CD1c-positive myeloid dendritic cell (primary cell): ENCODE measurements around the gene STK11.

Experiments
- DNase-seq: peaks from one replicate; pipeline ENCODE4 v3.0.0-alpha.2; 2016; ENCODE audit errors: extremely low spot score

STK11 gene

GRCh38 chr19:1205114-1206099 lies at the start of gene STK11:
Gene STK11, plus strand, starts transcription at chr19:1205778. Its CDS starts 1,136 bp downstream, at chr19:1206914.
- peak; percentile 99 for DNase-seq

GRCh38 chr19:1156305-1156801 lies 49.2 kb upstream of the STK11 start:
- no peak for DNase-seq

- no peak for DNase-seq
These were observed 48.6 kb upstream of the STK11 start for GRCh38 chr19:1156830-1157615.

- DNase-seq = no peak
These were observed 47.4 kb upstream of the STK11 start for GRCh38 chr19:1157931-1158884.

GRCh38 chr19:1158885-1159448 lies 46.6 kb upstream of the STK11 start:
- no peak for DNase-seq

GRCh38 chr19:1159864-1160595 lies 45.5 kb upstream of the STK11 start:
- DNase-seq = no peak

- DNase-seq = no peak
These were observed 43.9 kb upstream of the STK11 start for GRCh38 chr19:1161716-1162115.

GRCh38 chr19:1162404-1163282 lies 42.9 kb upstream of the STK11 start:
- DNase-seq = no peak

GRCh38 chr19:1163283-1163933 lies 42.2 kb upstream of the STK11 start:
- peak; percentile 90 for DNase-seq

- DNase-seq = no peak
These were observed 41.5 kb upstream of the STK11 start for GRCh38 chr19:1163934-1164683.

GRCh38 chr19:1164684-1165531 lies 40.7 kb upstream of the STK11 start:
- DNase-seq = no peak

GRCh38 chr19:1166872-1167573 lies 38.6 kb upstream of the STK11 start:
- no peak for DNase-seq

- DNase-seq = no peak
These were observed 37.6 kb upstream of the STK11 start for GRCh38 chr19:1167687-1168571.

- no peak for DNase-seq
These were observed 36.8 kb upstream of the STK11 start for GRCh38 chr19:1168572-1169410.
